GM12892 (cell line): ENCODE data around the gene LFNG.

Experiments used
- DNase-seq: peaks from one replicate; pipeline ENCODE4 v3.0.0; 2011; ENCODE audit not compliant: insufficient read length
- FAIRE-seq: peaks from 2 replicates; lab custom pipeline; 2011; peaks lifted over from hg19 to GRCh38; lab: Jason Lieb, UNC
- POLR2A ChIP-seq: IDR thresholded peaks from 2 replicates; pipeline ENCODE4 v1.6.1; 2011; ENCODE audit warnings: low read depth, low read length, control low read depth
- POLR2AphosphoS5 ChIP-seq: IDR thresholded peaks from 2 replicates; pipeline ENCODE4 v1.6.1; 2011; ENCODE audit warnings: low read depth, low read length, control low read depth
- TAF1 ChIP-seq: IDR thresholded peaks from 2 replicates; pipeline ENCODE4 v1.6.1; 2011; ENCODE audit warnings: low read depth, mild to moderate bottlenecking, control low read depth, low read length, borderline replicate concordance

Gene LFNG

GRCh38 chr7:2523461-2523936, 3.9 kb downstream of the LFNG start:
- DNase-seq (no peak), FAIRE-seq (no peak)
- TF ChIP-seq POLR2A (no peak), TAF1 (no peak), POLR2AphosphoS5 (no peak)

DNA sequence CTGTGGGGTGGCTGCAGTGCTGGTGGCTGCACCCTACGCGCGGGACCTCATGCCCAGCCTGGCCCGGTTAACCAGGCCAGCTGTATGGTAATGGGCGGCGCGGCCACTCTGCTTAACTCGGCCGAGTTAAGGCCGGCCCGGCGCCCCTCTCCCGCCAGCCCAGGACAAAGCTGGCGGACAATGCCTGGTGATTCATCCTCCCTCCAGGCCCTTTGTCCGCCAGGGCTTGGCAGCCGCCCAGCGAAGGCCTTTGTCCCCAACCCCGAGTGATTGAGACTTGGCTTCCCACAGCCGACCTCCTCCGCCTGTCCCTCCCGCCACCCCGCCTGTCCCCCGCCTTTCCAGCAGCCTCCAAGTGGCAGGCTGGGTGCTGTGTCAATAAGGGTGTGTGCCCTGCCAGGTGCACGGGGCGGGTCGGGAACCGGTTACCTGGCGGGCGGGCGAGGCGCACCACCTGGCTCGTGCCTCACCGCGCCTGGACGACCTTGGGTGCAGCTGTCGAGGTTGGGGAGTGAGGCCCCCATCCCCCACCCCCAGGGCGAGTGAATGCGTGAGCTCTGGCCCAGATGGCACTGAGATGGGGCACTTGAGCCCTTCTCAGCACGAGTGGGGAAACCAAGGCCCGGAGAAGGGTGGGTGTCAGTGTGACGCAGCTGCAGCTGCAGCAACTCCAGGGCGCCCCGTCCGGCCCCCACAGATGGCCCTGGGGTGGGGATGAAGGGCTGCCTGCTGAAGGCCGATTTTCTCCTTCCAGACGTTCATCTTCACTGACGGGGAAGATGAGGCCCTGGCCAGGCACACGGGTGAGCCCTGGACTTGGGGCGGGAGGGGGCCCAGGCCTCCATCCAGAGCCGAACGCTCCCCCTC, 4.6 kb downstream of the LFNG start:
- no peak for FAIRE-seq
- no peak for DNase-seq
- TF ChIP-seq TAF1 (no peak), POLR2AphosphoS5 (no peak), POLR2A (no peak)

DNA sequence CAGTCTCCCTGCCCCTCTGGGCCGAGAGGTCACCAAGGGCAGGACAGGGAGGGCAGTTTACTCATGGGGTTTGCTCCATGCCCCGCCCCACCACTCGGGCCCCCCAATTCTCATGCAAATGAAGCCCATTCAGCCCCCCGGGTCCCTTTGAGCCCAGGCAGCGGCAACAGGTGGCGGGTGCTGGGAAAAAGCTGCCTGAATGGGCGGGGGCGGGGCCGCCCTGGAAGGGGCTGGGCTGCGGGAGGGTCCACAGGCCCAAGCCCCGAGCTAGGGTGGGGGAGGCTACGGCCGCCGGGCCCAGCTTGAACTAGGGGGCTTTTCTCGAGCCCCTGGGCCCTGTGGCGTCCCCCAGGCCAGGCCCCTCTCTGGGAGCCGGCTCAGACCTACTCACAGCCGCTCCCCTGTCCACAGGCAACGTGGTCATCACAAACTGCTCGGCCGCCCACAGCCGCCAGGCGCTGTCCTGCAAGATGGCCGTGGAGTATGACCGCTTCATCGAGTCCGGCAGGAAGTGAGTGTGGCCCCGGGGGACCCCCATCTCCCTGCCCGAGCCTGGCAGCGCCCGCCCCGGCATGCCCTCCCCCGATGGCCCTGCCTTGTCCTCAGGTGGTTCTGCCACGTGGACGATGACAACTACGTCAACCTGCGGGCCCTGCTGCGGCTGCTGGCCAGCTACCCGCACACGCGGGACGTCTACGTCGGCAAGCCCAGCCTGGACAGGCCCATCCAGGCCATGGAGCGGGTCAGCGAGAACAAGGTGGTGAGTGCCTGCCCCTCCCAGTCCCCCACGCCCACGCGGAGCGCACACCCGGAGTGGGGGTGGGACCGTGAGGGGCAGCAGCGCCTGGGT, 5.5 kb downstream of the LFNG start:
- no peak for FAIRE-seq
- TF ChIP-seq POLR2A (no peak), POLR2AphosphoS5 (no peak), TAF1 (no peak)
- DNase-seq, result no peak

DNA sequence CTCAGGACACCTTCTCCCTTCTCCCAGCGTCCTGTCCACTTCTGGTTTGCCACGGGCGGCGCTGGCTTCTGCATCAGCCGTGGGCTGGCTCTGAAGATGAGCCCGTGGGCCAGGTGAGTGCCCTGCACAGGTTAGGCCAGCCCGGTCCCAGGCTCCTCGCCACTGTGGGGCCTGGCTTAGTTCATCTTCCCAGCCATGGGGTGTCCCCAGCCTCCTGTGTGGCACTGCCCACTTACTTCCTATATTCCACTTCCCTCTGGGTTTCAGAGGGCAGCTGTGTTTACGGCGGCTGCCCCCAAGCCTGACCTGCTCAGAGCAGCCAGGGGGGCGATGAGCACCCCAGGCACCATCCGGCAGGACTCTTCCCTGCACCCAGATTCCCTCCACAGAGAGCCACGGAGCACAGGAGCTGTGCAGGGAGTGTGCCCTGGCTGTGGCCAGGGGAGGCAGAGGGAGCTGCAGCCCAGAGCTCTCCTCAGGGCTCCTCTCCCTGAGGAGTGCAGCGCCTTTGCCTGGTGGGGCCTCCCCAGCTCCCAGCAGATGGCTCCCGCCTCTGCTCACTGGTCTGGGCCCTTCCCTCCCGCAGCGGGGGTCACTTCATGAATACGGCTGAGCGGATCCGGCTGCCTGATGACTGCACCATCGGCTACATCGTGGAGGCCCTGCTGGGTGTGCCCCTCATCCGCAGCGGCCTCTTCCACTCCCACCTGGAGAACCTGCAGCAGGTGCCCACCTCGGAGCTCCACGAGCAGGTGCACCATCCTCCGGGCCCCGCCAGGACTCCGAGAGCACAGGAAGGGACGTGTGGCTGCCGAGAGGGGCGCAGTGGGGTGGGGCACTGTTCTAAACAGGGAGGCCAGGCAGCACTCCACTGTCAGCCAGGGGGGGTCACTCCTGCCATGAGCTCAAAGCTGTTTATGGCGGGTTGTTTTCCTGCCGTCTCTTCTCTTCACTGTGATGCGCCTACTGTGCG, 6.4 kb downstream of the LFNG start:
- DNase-seq (no peak), FAIRE-seq (no peak)

DNA sequence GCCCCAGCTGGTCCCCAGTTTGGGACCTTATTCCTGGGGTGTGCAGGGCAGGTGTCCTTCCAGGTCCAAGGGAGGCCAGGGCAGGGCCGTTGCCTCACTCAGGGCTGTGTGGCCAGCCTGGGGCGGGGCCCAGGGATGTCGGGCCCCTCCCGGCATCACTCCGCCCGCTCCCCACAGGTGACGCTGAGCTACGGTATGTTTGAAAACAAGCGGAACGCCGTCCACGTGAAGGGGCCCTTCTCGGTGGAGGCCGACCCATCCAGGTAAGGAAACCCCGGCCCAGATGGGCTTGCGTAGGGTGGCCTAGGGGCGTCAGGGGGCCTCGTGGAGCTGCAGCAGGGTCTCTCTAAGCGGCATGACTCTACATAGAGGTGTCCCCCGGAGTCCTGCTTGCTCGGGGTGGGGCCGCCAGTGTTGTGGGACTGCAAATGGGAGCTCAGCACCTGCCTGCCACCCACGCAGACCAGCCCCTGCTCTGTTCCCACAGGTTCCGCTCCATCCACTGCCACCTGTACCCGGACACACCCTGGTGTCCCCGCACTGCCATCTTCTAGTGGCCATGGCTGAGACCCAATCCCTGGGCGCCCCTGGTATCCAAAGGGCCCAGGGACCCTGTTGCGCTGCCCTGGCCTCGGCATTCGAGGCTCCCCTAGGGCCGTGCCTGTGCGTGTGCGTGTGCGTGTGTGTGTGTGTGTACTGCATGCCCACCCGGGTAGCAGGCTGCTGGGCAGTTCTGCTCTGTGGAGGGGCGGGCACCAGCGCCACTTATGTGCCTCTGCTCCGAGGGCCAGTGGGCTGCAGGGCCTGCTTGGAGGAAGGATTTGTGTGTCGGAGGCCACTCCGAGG, 7.3 kb downstream of the LFNG start:
- TF ChIP-seq POLR2A (no peak), POLR2AphosphoS5 (no peak), TAF1 (no peak)
- no peak for FAIRE-seq
- DNase-seq, result no peak

More for the DNA sequence above, 6.4 kb downstream of the LFNG start:
- TF ChIP-seq POLR2AphosphoS5 (no peak), TAF1 (no peak), POLR2A (no peak)

DNA sequence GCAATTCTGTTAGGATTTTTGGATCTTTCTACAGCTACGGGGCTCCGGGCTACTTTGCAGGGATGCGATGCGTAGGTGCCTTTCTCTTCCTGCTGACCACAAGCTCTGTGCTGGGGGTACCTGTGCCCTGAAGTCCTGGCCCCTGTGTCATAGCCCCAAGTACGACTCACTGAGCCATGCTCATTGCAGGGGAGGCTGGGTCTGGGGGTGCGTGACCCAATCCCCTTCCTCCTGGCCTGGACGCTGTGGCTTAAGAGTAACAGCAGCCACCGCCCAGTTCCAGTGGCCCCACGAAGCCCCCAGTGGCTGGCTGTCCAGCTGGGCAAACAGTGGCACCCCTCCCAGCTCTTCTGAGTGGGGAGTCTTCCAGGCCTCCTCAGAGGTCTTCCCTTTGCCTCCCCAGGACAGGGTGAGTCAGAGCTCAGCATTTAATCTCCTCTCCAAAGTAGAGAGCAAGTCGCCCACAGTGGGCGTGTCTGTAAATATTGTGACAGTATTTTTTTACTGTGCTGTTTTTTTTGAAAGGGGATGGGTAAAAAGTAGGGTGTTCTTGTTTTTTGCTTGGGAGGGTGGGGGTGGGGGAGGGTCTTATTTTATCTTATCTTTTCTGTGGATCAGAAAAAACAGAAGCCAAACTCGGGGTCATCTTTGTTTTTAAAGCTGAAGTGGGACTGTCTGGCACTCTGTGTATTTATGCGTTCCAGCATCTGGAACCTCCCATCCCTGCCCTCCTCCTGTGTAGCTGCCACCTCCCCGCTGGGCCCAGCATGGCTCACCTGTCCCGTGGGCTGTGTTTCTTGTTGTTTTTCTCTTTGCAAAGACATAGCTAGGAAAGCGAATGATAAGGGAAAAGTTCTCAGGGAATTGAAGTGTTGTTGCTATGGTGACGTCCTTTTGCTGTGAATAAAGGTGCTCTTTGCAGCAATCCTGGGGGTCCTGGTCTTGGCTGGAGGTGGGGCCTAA, 8.2 kb downstream of the LFNG start:
- TF ChIP-seq TAF1 (no peak), POLR2AphosphoS5 (no peak), POLR2A (no peak)
- no peak for DNase-seq

GRCh38 chr7:2528481-2529095, 9.0 kb downstream of the LFNG start:
- no peak for FAIRE-seq
- TF ChIP-seq TAF1 (no peak), POLR2AphosphoS5 (no peak), POLR2A (no peak)
- no peak for DNase-seq

More for the DNA sequence above, 8.2 kb downstream of the LFNG start:
- FAIRE-seq, result no peak

DNA sequence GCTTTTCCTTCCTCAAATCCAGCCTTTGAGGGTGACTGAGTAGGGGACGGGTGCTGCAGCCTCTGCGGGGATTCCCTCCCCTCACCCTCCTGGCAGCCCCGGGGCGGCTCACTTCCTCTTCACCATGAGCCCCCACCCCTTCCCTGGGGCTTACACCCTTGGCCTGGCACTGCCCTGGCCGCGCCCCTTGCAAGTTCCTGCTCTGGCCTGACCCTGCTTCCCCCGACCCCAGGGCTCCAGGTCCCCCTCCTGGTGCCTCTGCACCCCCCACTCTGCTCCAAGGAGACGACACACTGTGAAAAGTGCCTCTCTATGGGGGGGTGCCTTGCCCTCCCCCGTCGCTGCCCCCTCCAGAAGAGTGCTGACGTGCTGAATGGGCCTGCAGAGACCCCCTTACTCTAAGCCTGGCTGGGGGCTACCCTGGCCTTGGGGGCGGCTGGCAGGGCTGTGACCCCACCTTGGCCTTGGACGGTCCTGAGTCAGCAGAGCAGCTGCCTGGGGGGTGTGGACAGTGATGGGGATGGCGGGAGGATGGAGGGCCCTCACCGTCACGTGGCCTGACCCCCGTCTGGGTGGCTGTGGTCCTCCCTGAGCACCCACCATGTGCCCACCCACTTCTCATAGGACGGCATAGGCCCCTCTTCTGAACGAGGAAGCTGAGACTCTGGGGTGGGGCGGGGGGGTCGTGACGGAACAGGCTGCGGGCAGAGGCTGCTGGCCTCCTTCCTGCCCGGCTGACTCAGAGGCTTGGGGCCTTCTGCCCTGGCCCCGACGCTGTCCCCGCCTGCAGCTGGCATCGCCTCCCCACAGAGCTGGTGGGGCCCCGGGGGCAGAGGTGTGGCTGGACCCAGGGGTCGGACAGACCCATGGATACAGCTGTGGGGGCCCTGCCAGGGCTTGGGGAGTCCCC, 9.8 kb downstream of the LFNG start:
- no peak for TF ChIP-seq TAF1
- TF ChIP-seq POLR2A, result no peak
- no peak for TF ChIP-seq POLR2AphosphoS5
- FAIRE-seq (peak; percentile 70), DNase-seq (peak; percentile 63)
